ENCODE results near the gene ENDOV.

Gene ENDOV

DNA sequence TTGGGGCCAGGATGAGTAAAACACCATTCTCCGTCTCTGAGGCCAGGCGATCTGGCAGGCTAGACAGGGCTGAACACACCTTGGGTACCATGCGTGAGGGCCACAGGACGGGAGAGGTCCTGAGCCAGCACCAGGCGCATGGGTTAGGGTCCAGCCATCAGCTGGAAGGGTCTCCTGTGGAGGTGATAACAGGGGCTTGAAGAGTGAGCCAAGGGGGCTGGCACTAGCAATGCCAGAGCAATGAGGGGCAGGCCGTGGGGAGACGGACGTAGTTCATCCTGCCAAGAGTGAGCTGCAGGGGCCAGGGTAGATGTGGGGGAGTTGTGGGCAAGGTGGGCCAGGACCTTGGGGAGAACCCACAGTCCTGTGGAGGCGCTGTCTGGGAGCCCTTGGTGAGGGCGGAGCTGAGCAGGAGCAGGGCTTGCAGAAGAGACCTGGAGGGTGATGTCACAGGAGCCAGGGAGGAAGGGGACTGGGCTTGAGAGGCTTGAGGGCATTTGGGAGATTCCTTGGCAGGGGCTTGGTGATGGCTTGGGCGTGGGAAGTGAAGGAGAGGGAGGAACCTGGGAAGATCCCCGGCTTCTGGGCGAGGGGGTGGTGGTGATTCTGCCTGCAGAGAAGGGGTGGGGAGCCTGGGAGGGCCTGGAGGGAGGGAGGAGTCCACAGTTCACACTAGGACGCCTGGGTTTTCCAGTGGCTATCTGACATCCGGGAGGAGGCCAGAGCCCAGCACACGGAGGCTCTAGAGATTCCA, 67.8 kb downstream of the ENDOV start:
- H3K27ac ChIP-seq, result no peak overlapping the region
- POLR2A ChIA-PET (ENCODE audit: low non-redundant PET), result no interaction called here
- DNase-seq (ENCODE audit: low spot score), result no peak
- TF ChIP-seq, protein P1, sequence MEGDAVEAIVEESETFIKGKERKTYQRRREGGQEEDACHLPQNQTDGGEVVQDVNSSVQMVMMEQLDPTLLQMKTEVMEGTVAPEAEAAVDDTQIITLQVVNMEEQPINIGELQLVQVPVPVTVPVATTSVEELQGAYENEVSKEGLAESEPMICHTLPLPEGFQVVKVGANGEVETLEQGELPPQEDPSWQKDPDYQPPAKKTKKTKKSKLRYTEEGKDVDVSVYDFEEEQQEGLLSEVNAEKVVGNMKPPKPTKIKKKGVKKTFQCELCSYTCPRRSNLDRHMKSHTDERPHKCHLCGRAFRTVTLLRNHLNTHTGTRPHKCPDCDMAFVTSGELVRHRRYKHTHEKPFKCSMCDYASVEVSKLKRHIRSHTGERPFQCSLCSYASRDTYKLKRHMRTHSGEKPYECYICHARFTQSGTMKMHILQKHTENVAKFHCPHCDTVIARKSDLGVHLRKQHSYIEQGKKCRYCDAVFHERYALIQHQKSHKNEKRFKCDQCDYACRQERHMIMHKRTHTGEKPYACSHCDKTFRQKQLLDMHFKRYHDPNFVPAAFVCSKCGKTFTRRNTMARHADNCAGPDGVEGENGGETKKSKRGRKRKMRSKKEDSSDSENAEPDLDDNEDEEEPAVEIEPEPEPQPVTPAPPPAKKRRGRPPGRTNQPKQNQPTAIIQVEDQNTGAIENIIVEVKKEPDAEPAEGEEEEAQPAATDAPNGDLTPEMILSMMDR (conservative IDR thresholded peaks at IDR 0.05; ENCODE audit: low read depth), result no peak
- CTCF ChIA-PET, result no interaction called here

DNA sequence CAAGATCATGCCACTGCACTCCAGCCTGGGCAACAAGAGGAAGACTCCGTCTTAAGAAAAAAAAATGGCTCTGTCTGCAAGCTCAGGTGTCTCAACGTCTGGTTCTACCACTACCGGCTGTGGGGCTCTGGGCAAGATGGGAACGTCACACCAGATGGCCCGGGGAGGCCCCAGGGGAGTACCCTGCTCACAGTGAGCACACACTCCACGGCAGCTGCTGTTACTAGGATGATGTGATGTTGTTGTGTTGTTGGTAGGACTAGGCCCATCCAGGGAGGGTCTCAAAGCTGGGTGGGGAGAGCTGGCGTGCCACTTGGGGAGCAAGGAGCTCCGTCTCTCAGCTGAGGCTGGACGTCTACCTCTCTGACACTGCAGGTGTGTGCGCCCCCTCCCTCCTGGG, 70.9 kb downstream of the ENDOV start:
- DNase-seq (ENCODE audit: low spot score), result no peak
- H3K27ac ChIP-seq, result no peak overlapping the region
- TF ChIP-seq, protein P1 (conservative IDR thresholded peaks at IDR 0.05; ENCODE audit: low read depth), result no peak
- ChIA-PET POLR2A (ENCODE audit: low non-redundant PET) (no interaction called here), CTCF (no interaction called here)

DNA sequence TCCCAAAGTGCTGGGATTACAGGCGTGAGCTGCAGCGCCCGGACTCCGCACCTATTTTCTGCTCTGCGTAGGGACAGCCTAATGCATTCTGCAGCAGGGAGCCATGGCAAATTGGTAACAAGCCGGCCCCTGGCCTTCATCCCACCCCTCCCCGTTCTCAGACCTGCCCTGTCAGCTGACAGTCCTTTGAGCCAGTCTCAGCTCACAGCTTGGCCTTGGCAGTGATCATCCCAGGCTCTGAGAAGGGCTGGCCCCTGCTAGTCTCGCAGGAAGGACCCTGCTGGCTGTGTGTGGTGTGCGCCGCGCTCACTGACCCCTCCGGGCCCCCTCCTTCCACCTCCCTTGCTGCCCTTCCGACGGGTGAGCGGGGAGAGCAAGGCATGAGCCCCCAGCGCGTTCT, 71.7 kb downstream of the ENDOV start:
- DNase-seq (ENCODE audit: low spot score), result no peak
- no peak overlapping the region for H3K27ac ChIP-seq
- TF ChIP-seq, protein P1 (conservative IDR thresholded peaks at IDR 0.05; ENCODE audit: low read depth), result no peak
- ChIA-PET POLR2A (ENCODE audit: low non-redundant PET) (no interaction called here), CTCF (no interaction called here)

DNA sequence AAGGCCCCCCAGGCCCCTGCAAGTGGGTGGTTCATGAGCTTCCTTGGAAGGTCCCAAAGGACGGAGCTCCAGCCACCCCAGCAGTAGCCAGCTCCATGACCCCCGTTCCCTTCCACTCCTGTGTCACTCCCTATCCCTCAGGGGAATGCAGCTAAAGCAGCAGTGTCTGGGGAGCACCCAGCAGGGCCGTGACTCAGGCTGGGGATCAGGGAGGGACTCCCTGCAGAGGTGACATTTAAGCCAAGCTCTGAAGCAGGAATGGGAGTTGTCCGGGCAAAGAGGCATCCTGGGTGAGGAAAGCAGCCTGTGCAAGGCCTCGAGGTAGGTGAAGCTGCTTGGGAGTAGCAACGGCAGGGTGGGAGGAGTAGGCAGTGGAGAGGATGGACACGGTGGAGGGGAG, 72.5 kb downstream of the ENDOV start:
- POLR2A ChIA-PET (ENCODE audit: low non-redundant PET), result no interaction called here
- TF ChIP-seq, protein P1 (conservative IDR thresholded peaks at IDR 0.05; ENCODE audit: low read depth), result no peak
- CTCF ChIA-PET, result no interaction called here
- DNase-seq (ENCODE audit: low spot score), result no peak
- no peak overlapping the region for H3K27ac ChIP-seq

Measured in RWPE1 (cell line).